ENCODE results near the gene EVX1. TPM values are rescaled to one million over a fixed set of nuclear protein-coding genes. Genes with fewer than 3 reads are reported as not detected.

Gene EVX1
- total RNA-seq, 1 experiment from 2014 or later: not detected

- Histone ChIP-seq H3K56ac (ENCODE audit: insufficient read length, low read depth, low read length) (no peak overlapping the region), H3K4me2 (ENCODE audit: insufficient read depth, insufficient read length, low read length) (no peak overlapping the region), H3K14ac (ENCODE audit: insufficient read depth, low read length) (no peak overlapping the region), H3K79me2 (ENCODE audit: insufficient read depth, low read length) (no peaks in the 10 kb centered on the region), H4K20me1 (ENCODE audit: control insufficient read depth, insufficient read depth, insufficient read length) (no peaks in the 10 kb centered on the region), H3T11ph (ENCODE audit: low read length) (no peak overlapping the region), H3K23ac (ENCODE audit: insufficient read length, low read depth, low read length) (no peak overlapping the region), H3K9me3 (ENCODE audit: control insufficient read depth, low read depth, low read length) (no peaks in the 10 kb centered on the region), H2BK12ac (ENCODE audit: insufficient read length, low read depth, low read length) (no peak overlapping the region), H2BK15ac (ENCODE audit: low read depth, low read length) (no peak overlapping the region), H2BK120ac (ENCODE audit: low read depth, low read length, poor library complexity, severe bottlenecking) (no peak overlapping the region), H2BK5ac (ENCODE audit: insufficient read length, low read length) (no peak overlapping the region), H3K23me2 (ENCODE audit: insufficient read length, low read depth, low read length, poor library complexity, severe bottlenecking) (no peaks in the 10 kb centered on the region), H2BK20ac (ENCODE audit: low read depth, low read length, poor library complexity, severe bottlenecking) (no peak overlapping the region), H3K27ac (ENCODE audit: insufficient read length, low read depth, low read length) (no peak overlapping the region), H3K79me1 (ENCODE audit: insufficient read depth, low read depth, low read length, poor library complexity, severe bottlenecking) (no peaks in the 10 kb centered on the region), H2AFZ (ENCODE audit: low read length) (no peak overlapping the region), H4K5ac (ENCODE audit: insufficient read length, low read depth, low read length) (no peak overlapping the region), H3K18ac (ENCODE audit: insufficient read length, low read depth, low read length) (no peak overlapping the region), H4K8ac (replicated peaks; ENCODE audit: insufficient read length, low read depth, low read length) (no peak overlapping the region), H4K91ac (ENCODE audit: insufficient read length, low read depth, low read length) (no peak overlapping the region), H3K4me1 (ENCODE audit: insufficient read depth, low read length) (no peaks in the 10 kb centered on the region; the same call in 1 of the 2 replicates), H3K27me3 (ENCODE audit: insufficient read depth, low read length) (no peaks in the 10 kb centered on the region), H3K9ac (ENCODE audit: extremely low read depth, insufficient read length, low read length) (no peak overlapping the region), H3K4ac (ENCODE audit: low read depth, low read length) (no peak overlapping the region), H2AK5ac (ENCODE audit: insufficient read length, low read length) (no peak overlapping the region)
- Mint-ChIP-seq H3K27ac (no peak overlapping the region), H3K27me3 (ENCODE audit: low read depth) (peaks cover 16% of the 10 kb centered on the region), H3K4me3 (no peak overlapping the region), H3K4me1 (peaks cover 1 to 2% of the 10 kb centered on the region in 2 experiments; a peak in 1 of 4 replicates), H3K36me3 (ENCODE audit: insufficient read depth in 1 of 3, low read depth in 3 of 3) (no peaks in the 10 kb centered on the region), H3K9me3 (no peaks in the 10 kb centered on the region; a peak in 1 of 5 replicates)
- no peak for TF ChIP-seq CTCF (conservative IDR thresholded peaks at IDR 0.05)
- no peak for DNase-seq
- WGBS (ENCODE audit: extremely low coverage, insufficient read length, low lambda C conversion rate): no CpG with 5 or more reads among the region's 2 CpGs
Observed at GRCh38 chr7:27295236-27295635, 52.6 kb downstream of the EVX1 start.
